ENCODE results near the gene ANKRD44.
A peak's percentile ranks its signal among the peaks of the same experiment; 100 is the strongest.

DNA sequence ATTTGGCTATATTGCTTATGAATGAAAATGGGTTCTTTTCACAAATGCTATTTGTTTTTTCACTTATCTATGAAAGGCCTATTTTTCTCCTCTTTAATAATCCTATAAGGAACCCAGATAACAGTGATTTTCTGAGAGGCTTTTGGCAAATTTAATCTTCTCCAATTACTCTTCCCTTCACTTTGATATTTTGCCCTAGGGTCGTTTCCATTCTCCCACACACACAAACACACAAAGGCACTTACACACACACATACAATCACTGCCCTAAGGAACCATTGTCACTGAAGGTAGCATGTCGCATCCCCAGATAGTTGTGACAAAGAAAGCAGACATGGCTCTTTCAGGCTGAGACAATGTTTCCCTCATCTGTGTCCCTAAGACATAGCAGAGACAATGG is 213.9 kb downstream of the ANKRD44 start:
- TF ChIP-seq GATA3 (IDR thresholded peaks at IDR 0.05; ENCODE audit: low read depth, low read length) (no peak; the same call in 1 of the 2 replicates), GATA2 (IDR thresholded peaks at IDR 0.05; ENCODE audit: low read depth, low read length) (peak; percentile 37; the same call in 1 of the 2 replicates)
